ENCODE measurements around the gene RFT1.

DNA sequence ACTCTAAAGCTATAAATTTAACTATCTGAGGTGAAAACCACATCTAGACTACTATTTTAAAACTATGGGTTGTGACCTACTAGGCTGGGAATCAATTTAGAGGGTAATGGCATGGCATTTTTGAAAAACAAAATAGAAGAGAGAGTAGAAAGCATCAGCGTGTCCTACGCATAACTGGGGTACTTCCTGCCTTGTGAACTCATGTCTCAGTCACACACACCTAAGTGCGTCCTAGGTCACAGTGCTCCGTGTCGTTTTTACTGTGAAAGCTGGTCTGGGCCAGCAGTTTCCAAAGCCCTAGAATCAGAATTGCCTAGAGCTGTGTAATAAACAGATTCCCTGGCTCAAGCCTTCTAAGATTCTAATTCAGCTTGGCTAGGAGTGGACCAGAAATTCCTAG lies 32.3 kb downstream of the RFT1 start:
- no peak for TF ChIP-seq CTCF (IDR thresholded peaks at IDR 0.05; ENCODE audit: low read length)
- no peak for TF ChIP-seq EZH2 (optimal IDR thresholded peaks at IDR 0.05; ENCODE audit: low read depth, low read length)
